ENCODE data around the gene GRIK4. TPM values are rescaled to one million over a fixed set of nuclear protein-coding genes. Genes with fewer than 3 reads are reported as not detected.
"Not testable (repeated sequence)": the region's sequence is repeated elsewhere in the genome, so short reads cannot be mapped to it uniquely, and the experiment has no call there.

Gene GRIK4
- total and polyA plus RNA-seq, 2 experiments from 2014 or later = 0.28 to 0.45 TPM

DNA sequence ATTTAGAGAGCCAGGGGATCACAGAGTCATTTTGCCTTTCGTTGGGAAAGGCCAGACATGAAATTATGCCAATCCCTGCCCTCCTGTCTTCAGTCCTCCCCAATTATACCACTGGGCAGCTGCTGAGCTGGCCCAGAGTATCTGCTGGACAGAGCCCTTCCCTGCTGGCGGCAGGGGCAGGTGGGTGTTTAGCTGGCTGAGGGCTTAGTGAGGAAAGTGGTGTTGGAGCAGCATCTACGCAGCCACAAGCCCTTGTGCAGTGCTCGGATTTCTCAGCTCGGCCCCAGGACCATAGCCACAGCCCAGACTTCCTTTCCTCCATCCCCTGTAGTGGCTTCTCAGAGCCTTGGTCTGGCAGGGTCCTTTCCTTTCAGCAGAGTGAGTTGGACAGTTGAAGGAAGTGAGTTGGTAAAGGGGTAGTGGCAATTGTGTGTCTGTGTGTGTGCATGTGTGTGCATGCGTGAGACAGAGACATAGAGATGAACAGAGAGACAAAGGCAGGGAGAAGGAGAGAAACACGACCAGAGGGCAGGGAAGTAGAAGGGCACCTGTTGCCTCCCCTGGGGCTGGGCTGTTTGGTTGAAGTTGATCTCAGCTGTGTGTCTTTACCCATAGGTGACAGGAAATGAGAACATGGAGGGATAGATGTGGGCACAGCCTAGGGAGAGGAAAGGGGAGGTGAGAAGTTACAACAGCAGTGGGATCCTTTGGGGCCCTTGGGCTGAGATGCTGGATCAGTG lies 66.2 kb downstream of the GRIK4 start:
- Histone ChIP-seq H3K4me1 (ENCODE audit: low read depth) (no peaks in the 10 kb centered on the region), H3K4me3 (no peak overlapping the region), H3K36me3 (no peaks in the 10 kb centered on the region), H3K27ac (no peak overlapping the region), H3K9me3 (ENCODE audit: low read depth) (no peaks in the 10 kb centered on the region), H3K27me3 (peaks cover 41% of the 10 kb centered on the region)
- peak in 1 of 2 donors; percentile 47 for DNase-seq (ENCODE audit: low read depth in 1 of 2, low spot score in 1 of 2)
- TF ChIP-seq, protein P1, sequence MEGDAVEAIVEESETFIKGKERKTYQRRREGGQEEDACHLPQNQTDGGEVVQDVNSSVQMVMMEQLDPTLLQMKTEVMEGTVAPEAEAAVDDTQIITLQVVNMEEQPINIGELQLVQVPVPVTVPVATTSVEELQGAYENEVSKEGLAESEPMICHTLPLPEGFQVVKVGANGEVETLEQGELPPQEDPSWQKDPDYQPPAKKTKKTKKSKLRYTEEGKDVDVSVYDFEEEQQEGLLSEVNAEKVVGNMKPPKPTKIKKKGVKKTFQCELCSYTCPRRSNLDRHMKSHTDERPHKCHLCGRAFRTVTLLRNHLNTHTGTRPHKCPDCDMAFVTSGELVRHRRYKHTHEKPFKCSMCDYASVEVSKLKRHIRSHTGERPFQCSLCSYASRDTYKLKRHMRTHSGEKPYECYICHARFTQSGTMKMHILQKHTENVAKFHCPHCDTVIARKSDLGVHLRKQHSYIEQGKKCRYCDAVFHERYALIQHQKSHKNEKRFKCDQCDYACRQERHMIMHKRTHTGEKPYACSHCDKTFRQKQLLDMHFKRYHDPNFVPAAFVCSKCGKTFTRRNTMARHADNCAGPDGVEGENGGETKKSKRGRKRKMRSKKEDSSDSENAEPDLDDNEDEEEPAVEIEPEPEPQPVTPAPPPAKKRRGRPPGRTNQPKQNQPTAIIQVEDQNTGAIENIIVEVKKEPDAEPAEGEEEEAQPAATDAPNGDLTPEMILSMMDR (IDR thresholded peaks at IDR 0.05; ENCODE audit: low read depth, low read length) = no peak

DNA sequence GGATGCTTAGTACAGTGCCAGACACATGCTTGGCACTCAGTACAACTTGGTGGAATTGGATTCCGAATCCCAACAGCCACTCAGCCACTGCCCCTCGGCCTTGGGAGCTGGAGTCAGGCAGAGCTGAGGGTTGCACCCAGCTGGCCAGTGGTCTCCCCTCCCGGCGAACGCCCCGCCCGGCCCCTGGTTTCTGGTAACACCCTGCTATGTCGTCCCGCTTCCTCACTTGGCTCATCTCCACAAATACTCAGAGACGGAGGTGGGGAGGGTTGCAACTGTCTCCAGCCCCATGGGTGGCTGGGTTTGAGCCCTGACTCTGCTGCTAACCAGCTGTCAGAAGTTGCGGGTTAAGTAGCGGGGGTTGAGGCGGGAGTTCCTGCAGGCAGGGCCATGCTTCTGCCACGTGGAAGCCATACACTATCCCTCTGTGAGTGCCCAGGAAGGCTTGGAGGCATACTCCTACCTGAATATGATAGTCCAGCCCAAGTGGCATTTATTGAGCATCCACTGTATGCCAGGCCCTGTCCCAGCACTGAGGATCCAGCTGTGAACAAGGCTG lies 67.1 kb downstream of the GRIK4 start:
- Histone ChIP-seq H3K27me3 (peaks cover 36% of the 10 kb centered on the region), H3K36me3 (no peaks in the 10 kb centered on the region), H3K27ac (no peak overlapping the region), H3K9me3 (ENCODE audit: low read depth) (no peaks in the 10 kb centered on the region), H3K4me1 (ENCODE audit: low read depth) (no peaks in the 10 kb centered on the region), H3K4me3 (no peak overlapping the region)
- DNase-seq (ENCODE audit: low read depth in 1 of 2, low spot score in 1 of 2) = no peak
- TF ChIP-seq, protein P1 (IDR thresholded peaks at IDR 0.05; ENCODE audit: low read depth, low read length) = no peak

DNA sequence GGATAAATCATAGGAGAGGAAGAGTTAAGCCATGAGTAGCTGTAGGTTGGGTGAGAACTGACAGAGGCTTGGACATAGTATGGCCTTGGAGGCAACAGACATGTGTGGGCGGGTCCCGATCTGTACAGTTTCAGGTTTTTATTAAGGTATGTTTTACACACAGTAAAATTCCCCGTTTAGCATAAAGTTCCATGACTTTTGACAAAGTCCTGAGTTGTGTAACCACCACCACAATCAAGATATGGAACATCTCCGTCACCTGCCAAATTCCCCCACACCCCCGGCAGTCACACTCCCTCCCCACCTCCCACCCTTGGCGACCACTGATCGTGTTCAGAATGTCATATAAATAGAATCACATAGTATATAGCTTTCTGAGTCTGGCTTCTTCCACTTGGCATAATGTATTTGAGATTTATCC lies 68.1 kb downstream of the GRIK4 start:
- Histone ChIP-seq H3K27ac (no peak overlapping the region), H3K36me3 (no peaks in the 10 kb centered on the region), H3K4me3 (no peak overlapping the region)

DNA sequence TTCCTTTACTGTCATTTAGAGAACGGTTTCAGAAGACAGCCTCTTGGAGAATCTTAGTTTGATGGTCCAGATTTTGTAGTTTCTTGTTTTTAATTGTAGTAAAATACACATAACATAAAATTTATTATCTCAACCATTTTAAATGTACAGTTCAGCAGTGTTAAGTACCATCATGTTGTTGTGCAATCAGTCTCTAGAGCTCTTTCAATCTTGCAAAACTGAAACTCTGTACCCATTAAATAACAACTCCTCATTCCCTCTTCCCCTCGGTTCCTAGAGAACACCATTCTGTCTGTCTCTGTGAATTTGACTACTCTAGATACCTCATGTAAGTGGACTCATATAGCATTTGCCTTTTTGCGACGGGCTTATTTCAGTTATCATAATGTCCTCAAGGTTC lies 69.8 kb downstream of the GRIK4 start:
- Histone ChIP-seq H3K4me3 (no peak overlapping the region), H3K27ac (no peak overlapping the region), H3K27me3 (peaks cover 17% of the 10 kb centered on the region), H3K4me1 (ENCODE audit: low read depth) (no peaks in the 10 kb centered on the region), H3K9me3 (ENCODE audit: low read depth) (no peaks in the 10 kb centered on the region), H3K36me3 (no peaks in the 10 kb centered on the region)
- no peak for DNase-seq (ENCODE audit: low read depth in 1 of 2, low spot score in 1 of 2)
- TF ChIP-seq, protein P1 (IDR thresholded peaks at IDR 0.05; ENCODE audit: low read depth, low read length) = no peak

More for the DNA sequence above, 68.1 kb downstream of the GRIK4 start:
- no peaks in the 10 kb centered on the region for H3K4me1 ChIP-seq (ENCODE audit: low read depth)
- DNase-seq (ENCODE audit: low read depth in 1 of 2, low spot score in 1 of 2) = no peak
- H3K27me3 ChIP-seq = peaks cover 27% of the 10 kb centered on the region
- no peaks in the 10 kb centered on the region for H3K9me3 ChIP-seq (ENCODE audit: low read depth)
- TF ChIP-seq, protein P1 (IDR thresholded peaks at IDR 0.05; ENCODE audit: low read depth, low read length) = no peak

DNA sequence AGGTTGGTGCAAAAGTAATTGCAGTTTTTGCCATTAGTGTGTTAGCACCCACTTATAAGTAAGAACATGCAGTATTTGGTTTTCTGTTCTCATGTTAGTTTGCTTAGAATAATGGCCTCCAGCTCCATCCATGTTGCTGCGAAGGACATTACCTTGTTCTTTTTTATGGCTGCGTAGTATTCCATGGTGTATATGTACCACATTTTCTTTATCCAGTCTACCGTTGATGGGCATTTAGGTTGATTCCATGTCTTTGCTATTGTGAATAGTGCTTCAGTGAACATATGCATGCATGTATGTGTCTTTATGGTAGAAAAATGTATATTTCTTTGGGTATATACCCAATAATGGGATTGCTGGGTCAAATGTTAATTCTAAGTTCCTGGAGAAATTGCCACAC lies 71.0 kb downstream of the GRIK4 start:
- not testable (repeated sequence) for H3K27ac ChIP-seq; DNase-seq (ENCODE audit: low read depth in 1 of 2, low spot score in 1 of 2); H3K4me3 ChIP-seq; H3K9me3 ChIP-seq (ENCODE audit: low read depth); H3K4me1 ChIP-seq (ENCODE audit: low read depth); H3K36me3 ChIP-seq
- H3K27me3 ChIP-seq = peaks cover 16% of the 10 kb centered on the region

DNA sequence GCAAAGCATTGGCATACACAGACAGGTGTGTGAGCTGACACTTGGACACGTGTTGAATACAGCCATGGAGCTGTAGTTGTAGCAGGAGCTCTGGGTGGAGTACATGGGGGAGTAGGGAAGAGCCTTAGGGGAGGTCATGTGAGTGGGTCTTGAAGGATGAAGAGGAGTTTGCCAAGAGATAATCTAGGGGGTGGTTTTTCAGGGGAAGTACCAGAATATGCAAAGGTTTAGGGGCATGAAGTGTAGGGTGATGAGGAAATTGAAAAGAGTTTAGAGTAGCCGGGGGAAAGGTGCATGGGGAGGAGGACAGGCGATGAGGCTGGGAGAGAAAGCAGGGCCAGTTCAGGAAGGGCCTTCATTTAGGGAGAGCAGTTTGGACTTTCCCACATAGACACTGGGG lies 74.5 kb downstream of the GRIK4 start:
- Histone ChIP-seq H3K4me1 (ENCODE audit: low read depth) (no peaks in the 10 kb centered on the region), H3K27ac (no peak overlapping the region)
- TF ChIP-seq, protein P1 (IDR thresholded peaks at IDR 0.05; ENCODE audit: low read depth, low read length) = no peak

More for the DNA sequence above, 74.5 kb downstream of the GRIK4 start:
- peaks cover 6% of the 10 kb centered on the region for H3K27me3 ChIP-seq
- H3K4me3 ChIP-seq = no peak overlapping the region
- no peak for DNase-seq (ENCODE audit: low read depth in 1 of 2, low spot score in 1 of 2)
- no peaks in the 10 kb centered on the region for H3K36me3 ChIP-seq
- H3K9me3 ChIP-seq (ENCODE audit: low read depth) = no peaks in the 10 kb centered on the region
